HUES6 (cell line): Measurements from ENCODE around the gene FUBP3.
"Not testable (repeated sequence)": the region's sequence is repeated elsewhere in the genome, so short reads cannot be mapped to it uniquely, and the experiment has no call there.

ENCODE experiments used
- H3K27ac ChIP-seq: 2 replicates; pipeline ENCODE4 v1.7.0; 2013; ENCODE audit warnings: low read depth, mild to moderate bottlenecking, low read length, inconsistent platforms
- H3K27me3 ChIP-seq: 2 replicates; pipeline ENCODE4 v1.6.1; 2013; ENCODE audit warnings: low read length; ENCODE audit not compliant: control insufficient read depth, insufficient read depth
- H3K36me3 ChIP-seq: 2 replicates; pipeline ENCODE4 v1.6.1; 2013; ENCODE audit warnings: low read length; ENCODE audit not compliant: control insufficient read depth, insufficient read depth
- H3K4me1 ChIP-seq: 2 replicates; pipeline ENCODE4 v1.6.1; 2013; ENCODE audit warnings: low read length; ENCODE audit not compliant: control insufficient read depth, insufficient read depth
- H3K4me3 ChIP-seq: 2 replicates; pipeline ENCODE4 v1.5.1; 2013; ENCODE audit warnings: low read depth, low read length
- H3K9ac ChIP-seq: one replicate; pipeline ENCODE4 v1.6.1; 2013; ENCODE audit warnings: mild to moderate bottlenecking, low read length
- H3K9me3 ChIP-seq: 2 replicates; pipeline ENCODE4 v1.6.1; 2013; ENCODE audit warnings: low read depth, low read length; ENCODE audit not compliant: control insufficient read depth, insufficient read depth

The FUBP3 gene

DNA sequence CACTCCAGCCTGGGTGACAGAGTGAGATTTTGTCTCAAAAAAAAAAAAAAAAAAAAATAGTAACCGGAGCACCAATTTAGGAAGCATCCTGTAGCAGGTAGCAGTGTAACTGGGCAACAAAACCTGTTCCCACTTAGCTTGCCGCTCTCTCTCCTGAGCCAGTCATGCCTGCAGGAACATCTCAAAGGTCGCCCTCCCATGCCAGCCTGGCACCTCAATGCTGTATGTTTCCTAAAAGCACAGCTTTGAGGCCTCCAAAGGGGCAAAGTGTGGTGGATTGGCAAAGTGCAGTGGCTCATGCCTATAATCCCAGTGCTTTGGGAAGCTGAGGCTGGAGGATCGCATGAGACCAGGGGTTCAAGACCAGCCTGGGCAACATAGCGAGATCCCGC, 22.3 kb upstream of the FUBP3 start:
- no peaks in the 10 kb centered on the region for H3K36me3 ChIP-seq

DNA sequence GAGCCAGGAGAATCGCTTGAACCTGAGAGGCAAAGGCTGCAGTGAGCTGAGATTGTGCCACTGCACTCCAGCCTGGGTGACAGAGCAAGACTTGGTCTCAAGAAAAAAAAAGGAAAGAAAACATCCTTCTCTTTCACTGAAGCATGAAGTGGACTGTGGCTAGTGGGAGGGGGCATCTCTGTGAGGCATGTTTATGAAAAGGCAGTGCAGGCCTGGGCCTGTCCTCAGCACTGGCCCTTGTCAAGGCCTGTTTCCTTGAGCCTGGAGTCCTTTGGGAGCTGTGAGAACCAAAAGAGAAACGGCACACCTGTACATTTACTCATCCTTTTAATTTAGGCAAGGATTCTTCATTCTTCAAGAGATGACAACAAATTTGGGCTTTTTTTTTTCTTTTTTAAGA, 18.3 kb upstream of the FUBP3 start:
- H3K4me3 ChIP-seq, result no peak overlapping the region
- H3K36me3 ChIP-seq, result no peaks in the 10 kb centered on the region
- H3K9me3 ChIP-seq, result no peaks in the 10 kb centered on the region
- H3K27ac ChIP-seq, result no peak overlapping the region
- no peak overlapping the region for H3K9ac ChIP-seq
- peaks cover 4% of the 10 kb centered on the region; the same call in 1 of the 2 replicates for H3K4me1 ChIP-seq
- no peaks in the 10 kb centered on the region for H3K27me3 ChIP-seq

More for the DNA sequence above, 22.3 kb upstream of the FUBP3 start:
- no peaks in the 10 kb centered on the region for H3K9me3 ChIP-seq
- H3K27me3 ChIP-seq, result no peaks in the 10 kb centered on the region
- no peak overlapping the region for H3K9ac ChIP-seq
- no peak overlapping the region for H3K4me3 ChIP-seq
- peaks cover 5% of the 10 kb centered on the region; the same call in 1 of the 2 replicates for H3K4me1 ChIP-seq
- H3K27ac ChIP-seq, result no peak overlapping the region

DNA sequence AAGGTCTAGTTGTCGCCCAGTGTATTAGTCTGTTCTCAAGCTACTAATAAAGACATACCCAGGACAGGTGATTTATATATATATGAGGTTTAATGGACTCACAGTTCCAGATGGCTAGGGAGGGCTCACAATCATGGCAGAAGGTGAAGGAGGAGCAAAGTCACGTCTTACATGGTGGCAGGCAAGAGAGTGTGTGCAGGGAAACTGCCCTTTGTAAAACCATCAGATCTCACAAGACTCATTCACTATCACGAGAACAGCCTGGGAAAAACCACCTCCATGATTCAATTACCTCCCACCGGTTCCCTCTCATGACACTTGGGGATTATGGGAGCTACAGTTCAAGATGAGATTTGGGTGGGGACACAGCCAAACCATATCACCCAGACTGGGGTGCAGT, 16.9 kb upstream of the FUBP3 start:
- H3K4me3 ChIP-seq, H3K9ac ChIP-seq, H3K36me3 ChIP-seq, H3K9me3 ChIP-seq, H3K27ac ChIP-seq, H3K27me3 ChIP-seq, H3K4me1 ChIP-seq: not testable (repeated sequence)

DNA sequence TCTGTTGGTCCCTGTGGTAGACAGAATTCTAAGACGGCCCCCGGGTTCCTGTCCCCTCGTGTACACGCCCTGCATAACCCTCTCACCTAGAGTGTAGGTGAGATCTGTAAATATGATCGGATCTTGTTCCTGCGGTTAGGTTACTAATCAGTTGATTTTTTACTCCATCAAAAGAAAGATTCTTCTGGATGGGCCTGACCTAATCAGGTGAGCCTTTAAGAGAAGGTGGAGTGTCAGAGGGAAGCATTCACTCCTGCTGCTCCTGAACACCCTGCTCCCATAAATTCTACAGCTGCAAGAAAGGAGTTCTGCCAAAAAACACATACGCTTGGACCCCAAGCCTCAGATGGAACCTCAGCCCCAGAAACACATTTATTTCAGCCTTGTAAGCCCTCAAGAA, 15.6 kb upstream of the FUBP3 start:
- H3K27me3 ChIP-seq, result no peaks in the 10 kb centered on the region
- H3K4me1 ChIP-seq, result no peaks in the 10 kb centered on the region
- no peak overlapping the region for H3K4me3 ChIP-seq
- no peaks in the 10 kb centered on the region for H3K9me3 ChIP-seq
- no peaks in the 10 kb centered on the region for H3K36me3 ChIP-seq
- no peak overlapping the region for H3K9ac ChIP-seq
- no peak overlapping the region for H3K27ac ChIP-seq

DNA sequence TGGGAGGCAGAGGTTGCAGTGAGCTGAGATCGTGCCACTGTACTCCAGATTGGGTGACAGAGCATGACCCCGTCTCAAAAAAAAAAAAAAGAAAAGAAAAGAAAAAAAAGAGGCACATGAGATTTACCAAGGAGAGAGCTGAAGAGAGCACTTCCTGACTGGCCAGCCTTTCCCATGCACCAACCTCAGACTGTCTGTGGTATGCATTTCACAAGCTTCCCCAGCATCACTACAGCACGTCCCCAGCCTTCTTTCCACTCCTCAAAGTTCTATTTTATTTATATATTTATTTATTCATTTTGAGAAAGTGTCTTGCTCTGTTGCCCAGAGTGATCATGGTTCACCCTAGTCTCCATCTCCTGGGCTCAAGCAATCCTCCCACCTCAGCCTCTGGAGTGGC, 13.6 kb upstream of the FUBP3 start:
- Histone ChIP-seq H3K27me3 (no peaks in the 10 kb centered on the region), H3K4me1 (no peaks in the 10 kb centered on the region), H3K27ac (no peak overlapping the region), H3K9ac (no peak overlapping the region), H3K9me3 (no peaks in the 10 kb centered on the region), H3K4me3 (no peak overlapping the region), H3K36me3 (no peaks in the 10 kb centered on the region)

DNA sequence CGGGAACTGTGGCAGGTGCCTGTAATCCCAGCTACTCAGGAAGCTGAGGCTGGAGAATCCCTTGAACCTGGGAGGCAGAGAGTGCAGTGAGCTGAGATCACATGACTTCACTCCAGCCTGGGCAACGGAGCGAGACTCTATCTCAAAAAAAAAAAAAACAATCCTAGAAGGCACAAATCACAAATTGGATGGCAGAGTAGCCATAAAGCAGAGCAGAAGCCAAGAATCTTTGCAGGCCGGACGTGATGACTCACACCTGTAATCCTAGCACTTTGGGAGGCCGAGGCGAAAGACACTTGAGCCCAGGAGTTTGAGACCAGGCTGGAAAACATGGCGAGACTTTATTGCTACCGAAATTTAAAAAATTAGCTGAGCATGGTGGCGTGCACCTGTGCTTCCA, 9.2 kb upstream of the FUBP3 start:
- no peak overlapping the region for H3K9ac ChIP-seq
- no peaks in the 10 kb centered on the region for H3K4me1 ChIP-seq
- H3K27ac ChIP-seq, result no peak overlapping the region
- H3K4me3 ChIP-seq, result no peak overlapping the region
- H3K9me3 ChIP-seq, result no peaks in the 10 kb centered on the region
- H3K27me3 ChIP-seq, result no peaks in the 10 kb centered on the region
- no peaks in the 10 kb centered on the region for H3K36me3 ChIP-seq

DNA sequence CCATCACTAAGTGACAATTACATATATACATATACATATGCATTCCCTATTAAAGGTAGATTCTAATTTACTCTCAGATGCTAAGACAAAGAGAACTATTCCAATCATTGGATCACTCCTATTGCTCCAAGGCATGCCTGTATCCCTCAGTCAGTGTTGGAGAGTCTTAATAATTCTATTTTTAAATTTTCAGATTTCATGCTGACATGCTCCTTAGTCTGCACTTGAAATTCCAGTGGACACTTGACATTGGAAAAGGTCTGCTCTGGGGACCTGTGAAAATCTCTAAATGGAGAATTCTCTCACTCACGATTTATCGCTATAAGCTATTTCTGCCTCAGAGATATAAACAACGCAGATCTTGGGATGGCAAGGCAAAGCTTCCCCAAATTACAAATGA, 3.9 kb upstream of the FUBP3 start:
- no peaks in the 10 kb centered on the region for H3K36me3 ChIP-seq
- no peak overlapping the region for H3K4me3 ChIP-seq
- no peak overlapping the region for H3K27ac ChIP-seq
- H3K4me1 ChIP-seq, result peaks cover 9% of the 10 kb centered on the region
- H3K9me3 ChIP-seq, result no peaks in the 10 kb centered on the region
- no peak overlapping the region for H3K9ac ChIP-seq
- no peaks in the 10 kb centered on the region; the same call in 1 of the 2 replicates for H3K27me3 ChIP-seq

DNA sequence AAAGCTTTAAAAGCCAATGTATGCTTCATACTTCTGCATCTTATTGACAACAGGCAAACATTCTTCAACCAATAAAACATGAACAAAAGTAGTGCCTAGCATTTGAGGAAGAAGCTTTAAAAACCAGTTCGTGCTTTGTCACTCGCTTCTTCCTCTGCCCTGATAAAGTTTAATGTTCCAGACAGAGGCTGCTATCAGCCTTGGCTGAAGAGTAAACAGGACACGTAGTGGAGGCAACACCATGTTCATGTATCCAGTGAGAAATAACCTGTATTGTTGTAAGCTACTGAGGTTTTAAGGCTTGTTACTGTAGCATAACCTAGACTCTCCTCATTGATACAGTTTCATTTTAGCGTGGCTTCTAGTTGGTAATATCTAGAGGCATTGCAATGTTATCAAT, 3.2 kb upstream of the FUBP3 start:
- H3K9ac ChIP-seq, result no peak overlapping the region
- H3K4me3 ChIP-seq, result no peak overlapping the region
- H3K36me3 ChIP-seq, result peaks cover 5% of the 10 kb centered on the region
- H3K4me1 ChIP-seq, result peaks cover 14% of the 10 kb centered on the region
- H3K9me3 ChIP-seq, result no peaks in the 10 kb centered on the region
- no peaks in the 10 kb centered on the region; the same call in 1 of the 2 replicates for H3K27me3 ChIP-seq
- H3K27ac ChIP-seq, result no peak overlapping the region

DNA sequence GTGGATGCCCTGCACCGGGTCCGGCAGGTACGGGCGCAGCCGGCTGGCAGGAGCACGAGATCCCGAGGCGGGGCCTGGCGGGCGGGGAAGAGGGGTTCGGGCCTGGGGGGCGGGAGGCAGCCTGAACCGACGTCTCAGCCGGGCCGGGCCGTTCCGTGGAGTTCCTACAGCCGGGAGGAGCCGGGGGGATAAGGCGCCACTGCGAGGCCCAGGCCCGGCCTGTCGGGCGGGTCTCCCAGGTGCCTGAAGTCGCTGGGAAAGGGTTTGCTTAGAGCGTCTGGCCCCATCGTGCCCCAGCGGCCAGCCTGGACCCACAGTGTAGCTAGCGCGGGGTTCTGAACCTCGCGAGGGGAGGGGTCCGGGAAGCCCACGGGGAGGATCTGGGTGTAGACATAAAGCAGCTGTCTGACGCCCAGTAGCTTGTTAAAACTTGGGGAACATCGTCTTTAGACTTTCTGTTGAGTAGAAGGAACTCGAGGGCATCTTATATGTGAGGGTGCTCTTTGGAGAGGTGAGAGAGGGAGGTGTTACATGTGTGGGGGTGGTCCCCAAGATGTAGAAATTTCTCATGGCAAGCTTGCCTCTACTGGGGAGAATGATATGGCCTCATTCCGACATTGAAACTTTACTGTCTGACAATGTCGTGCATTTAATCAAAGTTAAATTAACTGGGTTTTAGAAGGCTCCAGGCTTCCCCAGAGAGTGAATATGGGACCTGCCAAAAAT, 524 bp downstream of the FUBP3 start:
- Histone ChIP-seq H3K27me3 (no peaks in the 10 kb centered on the region; the same call in 1 of the 2 replicates), H3K9ac (peak overlapping the region; percentile 68), H3K9me3 (no peaks in the 10 kb centered on the region), H3K4me3 (peak overlapping the region; percentile 91), H3K27ac (peak overlapping the region; percentile 87), H3K4me1 (peaks cover 14% of the 10 kb centered on the region), H3K36me3 (peaks cover 20% of the 10 kb centered on the region)

DNA sequence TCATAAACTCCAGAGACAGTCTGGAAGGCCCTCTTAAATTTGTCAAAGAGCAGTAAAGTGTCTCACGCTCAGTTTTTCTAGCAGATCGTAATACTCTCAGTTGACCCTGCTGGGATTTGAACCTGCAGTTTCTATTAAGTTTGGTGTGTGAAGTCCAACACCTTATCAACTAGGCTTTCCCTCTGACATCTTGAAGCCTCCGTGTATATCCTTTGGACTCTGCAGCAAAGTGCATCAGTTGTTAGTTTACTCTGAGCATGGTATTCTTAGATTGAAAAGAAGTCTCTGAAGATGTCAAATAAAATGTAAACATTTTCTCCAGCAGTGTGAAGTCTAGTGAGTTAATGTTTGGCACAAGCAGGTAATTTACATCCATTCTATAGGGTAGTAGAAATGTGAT, 2.4 kb downstream of the FUBP3 start:
- Histone ChIP-seq H3K27ac (no peak overlapping the region), H3K9ac (no peak overlapping the region), H3K9me3 (no peaks in the 10 kb centered on the region), H3K36me3 (peaks cover 27% of the 10 kb centered on the region), H3K27me3 (no peaks in the 10 kb centered on the region; the same call in 1 of the 2 replicates), H3K4me3 (no peak overlapping the region), H3K4me1 (peaks cover 14% of the 10 kb centered on the region)

DNA sequence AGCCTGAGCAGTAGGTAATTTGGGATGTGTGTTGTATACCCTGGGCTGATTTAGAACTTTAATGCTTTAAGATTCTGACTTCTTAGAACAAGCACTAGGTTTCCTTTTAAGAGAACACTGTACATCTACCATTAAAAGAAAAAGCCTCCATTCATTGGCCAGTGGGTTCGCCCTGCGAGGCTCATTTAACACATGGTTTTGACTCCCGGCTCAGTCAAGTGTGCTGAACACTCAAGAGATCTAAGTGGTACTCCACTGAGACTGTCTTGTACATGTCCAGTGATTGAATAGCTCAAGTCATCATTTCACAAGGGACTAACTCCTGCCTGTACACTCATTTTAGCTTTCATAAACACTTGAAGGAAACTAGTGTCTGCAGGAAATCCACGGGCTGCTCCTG, 3.9 kb downstream of the FUBP3 start:
- H3K27ac ChIP-seq, result no peak overlapping the region
- peaks cover 29% of the 10 kb centered on the region for H3K36me3 ChIP-seq
- no peaks in the 10 kb centered on the region for H3K27me3 ChIP-seq
- no peak overlapping the region for H3K4me3 ChIP-seq
- peaks cover 14% of the 10 kb centered on the region for H3K4me1 ChIP-seq
- no peaks in the 10 kb centered on the region for H3K9me3 ChIP-seq
- no peak overlapping the region for H3K9ac ChIP-seq
